A549 (cell line): ENCODE measurements around the gene TEX264. TPM values are rescaled to one million over a fixed set of nuclear protein-coding genes. Genes with fewer than 3 reads are reported as not detected.
A peak's percentile ranks its signal among the peaks of the same experiment; 100 is the strongest.

ENCODE experiments used
- ATAC-seq, 2 experiments: fragments of 200-7000 bp in 1 of 2; fragments of >200 bp in 1 of 2; cut with Nextera tagmentation in 1 of 2; cut with Tn5 transposase in 1 of 2; 3 replicates each; pipeline versions ENCODE4 v1.8.0 to v1.9.1; 2018 to 2020; ENCODE audit warnings: mild to moderate bottlenecking in 1 of 2, moderate library complexity in 1 of 2
- CTCF ChIA-PET: fragments of 300-600 bp; sonication (Branson Sonifier 250); formaldehyde crosslinking; extraction: SDS; loops from one replicate; lab custom pipeline; 2021; ENCODE audit warnings: antibody characterized with exemption, inconsistent platforms; lab: Yijun Ruan, JAX
- POLR2A ChIA-PET: fragments of 350-600 bp; formaldehyde crosslinking; extraction: SDS; loops from one replicate; lab custom pipeline; 2021; ENCODE audit warnings: antibody characterized with exemption, inconsistent platforms; lab: Yijun Ruan, JAX
- DNase-seq, 2 experiments: peaks; one replicate each; pipeline versions ENCODE4 v3.0.0 to v3.0.0-alpha.2; 2011 to 2016; ENCODE audit warnings: low read depth in 1 of 2, low spot score in 1 of 2
- FAIRE-seq: peaks from 2 replicates; lab custom pipeline; 2011; peaks lifted over from hg19 to GRCh38; lab: Jason Lieb, UNC
- H3K27ac ChIP-seq, 2 experiments: fragments of >200 bp; sonication (Bioruptor Twin); formaldehyde crosslinking; 3 replicates each; pipeline ENCODE4 v1.5.1; 2016 to 2017
- H3K4me1 ChIP-seq: fragments of >200 bp; sonication (Bioruptor Twin); formaldehyde crosslinking; 3 replicates; pipeline ENCODE4 v1.6.1; 2016
- H3K4me2 ChIP-seq: fragments of >200 bp; sonication (Bioruptor Twin); formaldehyde crosslinking; 3 replicates; pipeline ENCODE4 v1.6.1; 2016
- H3K4me3 ChIP-seq: fragments of >200 bp; sonication (Bioruptor Twin); formaldehyde crosslinking; 3 replicates; pipeline ENCODE4 v1.5.1; 2016
- H3K9me3 ChIP-seq: fragments of >200 bp; sonication (Bioruptor Twin); formaldehyde crosslinking; 3 replicates; pipeline ENCODE4 v1.6.1; 2016
- ATOH8 ChIP-seq: fragments of 250-450 bp; sonication (Bioruptor Pico); IDR thresholded peaks from 2 replicates; pipeline ENCODE4 v1.5.0; 2020; ENCODE audit warnings: low read depth, mild to moderate bottlenecking, moderate library complexity
- BCL3 ChIP-seq: fragments of >200 bp; sonication (Bioruptor Twin); formaldehyde crosslinking; IDR thresholded peaks from 3 replicates; pipeline ENCODE4 v1.6.1; 2016
- BHLHE40 ChIP-seq: IDR thresholded peaks from 2 replicates; pipeline ENCODE4 v1.6.1; 2012; ENCODE audit warnings: low read depth, low read length, inconsistent platforms
- CBX2 ChIP-seq: fragments of 200-600 bp; sonication (generic); IDR thresholded peaks from 2 replicates; pipeline ENCODE4 v1.6.1; 2016; ENCODE audit warnings: low read depth, mild to moderate bottlenecking, borderline replicate concordance
- CBX8 ChIP-seq: fragments of 200-600 bp; sonication (generic); IDR thresholded peaks from 2 replicates; pipeline ENCODE4 v1.6.1; 2016
- CEBPB ChIP-seq, 2 experiments: fragments of >200 bp in 1 of 2; sonication (Bioruptor Twin) in 1 of 2; formaldehyde crosslinking in 1 of 2; IDR thresholded peaks; 2 replicates each; pipeline ENCODE4 v1.6.1; 2012 to 2016
- CHD2 ChIP-seq: fragments of 150-350 bp; IDR thresholded peaks from 2 replicates; pipeline ENCODE4 v1.6.1; 2014; ENCODE audit warnings: low read length; ENCODE audit not compliant: partially characterized antibody
- ESRRA ChIP-seq: fragments of 150-350 bp; IDR thresholded peaks from 2 replicates; pipeline ENCODE4 v1.6.1; 2014; ENCODE audit warnings: mild to moderate bottlenecking, low read length, borderline replicate concordance
- FOSL2 ChIP-seq, 2 experiments: fragments of 450-650 bp in 1 of 2; fragments of >200 bp in 1 of 2; sonication (Bioruptor Twin) in 1 of 2; formaldehyde crosslinking; IDR thresholded peaks; 2 replicates each; pipeline versions ENCODE4 v1.5.0 to v1.6.1; 2016 to 2020; ENCODE audit warnings: mild to moderate bottlenecking in 1 of 2, moderate library complexity in 1 of 2
- FOXS1 ChIP-seq: fragments of 250-450 bp; sonication (Bioruptor Pico); IDR thresholded peaks from 2 replicates; pipeline ENCODE4 v1.5.0; 2020; ENCODE audit warnings: mild to moderate bottlenecking, moderate library complexity
- HOXA7 ChIP-seq: fragments of 250-450 bp; sonication (Bioruptor Pico); IDR thresholded peaks from 2 replicates; pipeline ENCODE4 v1.5.0; 2020; ENCODE audit warnings: mild to moderate bottlenecking, moderate library complexity
- HOXB13 ChIP-seq: fragments of 250-450 bp; sonication (Bioruptor Pico); IDR thresholded peaks from 2 replicates; pipeline ENCODE4 v1.5.0; 2020; ENCODE audit warnings: low read depth, mild to moderate bottlenecking, moderate library complexity
- JUN ChIP-seq, 2 experiments: fragments of >200 bp; sonication (Bioruptor Twin); formaldehyde crosslinking; IDR thresholded peaks; 2 replicates in 1 of 2; 3 replicates in 1 of 2; pipeline ENCODE4 v1.6.1; 2016 to 2017
- JUNB ChIP-seq: fragments of >200 bp; sonication (Bioruptor Twin); formaldehyde crosslinking; IDR thresholded peaks from 2 replicates; pipeline ENCODE4 v1.6.1; 2016
- KDM5A ChIP-seq: fragments of 200-600 bp; sonication (generic); IDR thresholded peaks from 2 replicates; pipeline ENCODE4 v1.6.1; 2016; ENCODE audit warnings: antibody characterized with exemption, mild to moderate bottlenecking
- MAZ ChIP-seq: fragments of 150-350 bp; IDR thresholded peaks from 2 replicates; pipeline ENCODE4 v1.6.1; 2014; ENCODE audit warnings: antibody characterized with exemption, low read depth, low read length, borderline replicate concordance
- MYC ChIP-seq: IDR thresholded peaks from 2 replicates; pipeline ENCODE4 v1.6.1; 2012; ENCODE audit warnings: mild to moderate bottlenecking, inconsistent platforms, low read length, improper control_type of control experiment, borderline replicate concordance
- NPAS2 ChIP-seq: fragments of 250-450 bp; sonication (Bioruptor Pico); IDR thresholded peaks from 2 replicates; pipeline ENCODE4 v1.8.0; 2022; ENCODE audit warnings: mild to moderate bottlenecking, moderate library complexity, borderline replicate concordance
- PHF8 ChIP-seq: fragments of 200-600 bp; sonication (generic); IDR thresholded peaks from 2 replicates; pipeline ENCODE4 v1.6.1; 2016; ENCODE audit warnings: low read depth, mild to moderate bottlenecking, antibody characterized with exemption, moderate library complexity, borderline replicate concordance
- POLR2A ChIP-seq: IDR thresholded peaks from 2 replicates; pipeline ENCODE4 v1.6.1; 2012; ENCODE audit warnings: mild to moderate bottlenecking, low read length
- RAD21 ChIP-seq, 2 experiments: fragments of >200 bp in 1 of 2; sonication (Bioruptor Twin) in 1 of 2; formaldehyde crosslinking in 1 of 2; IDR thresholded peaks in 1 of 2; conservative IDR thresholded peaks in 1 of 2; 2 replicates in 1 of 2; 3 replicates in 1 of 2; pipeline ENCODE4 v1.6.1; 2012 to 2018; ENCODE audit warnings: inconsistent platforms in 1 of 2
- RARB ChIP-seq: fragments of 250-450 bp; sonication (Bioruptor Pico); IDR thresholded peaks from 2 replicates; pipeline ENCODE4 v1.8.0; 2021; ENCODE audit warnings: mild to moderate bottlenecking, moderate library complexity
- RCOR1 ChIP-seq: fragments of 150-350 bp; IDR thresholded peaks from 2 replicates; pipeline ENCODE4 v1.6.1; 2014; ENCODE audit warnings: antibody characterized with exemption, low read length, low read depth
- RFX5 ChIP-seq: fragments of 450-650 bp; IDR thresholded peaks from 2 replicates; pipeline ENCODE4 v1.7.1; 2014; ENCODE audit warnings: antibody characterized with exemption, mild to moderate bottlenecking, moderate library complexity
- TFCP2L1 ChIP-seq: fragments of 250-450 bp; sonication (Bioruptor Pico); IDR thresholded peaks from 2 replicates; pipeline ENCODE4 v1.5.0; 2021; ENCODE audit warnings: mild to moderate bottlenecking
- USF2 ChIP-seq: fragments of 450-650 bp; IDR thresholded peaks from 2 replicates; pipeline ENCODE4 v1.6.1; 2014; ENCODE audit warnings: antibody characterized with exemption
- ZC3H11A ChIP-seq: fragments of 450-650 bp; IDR thresholded peaks from 2 replicates; pipeline ENCODE4 v1.6.1; 2014; ENCODE audit warnings: antibody characterized with exemption, mild to moderate bottlenecking
- ZFP36 ChIP-seq: fragments of 450-650 bp; IDR thresholded peaks from 2 replicates; pipeline ENCODE4 v1.6.1; 2014; ENCODE audit warnings: borderline replicate concordance; ENCODE audit not compliant: partially characterized antibody
- ZNF302 ChIP-seq: fragments of 250-450 bp; sonication (Bioruptor Pico); IDR thresholded peaks from 2 replicates; pipeline ENCODE4 v1.9.0; 2021; ENCODE audit warnings: inconsistent platforms, mild to moderate bottlenecking, moderate library complexity
- WGBS: methylation state at CpG from one replicate; pipeline ENCODE4 v1.1.6; 2017; ENCODE audit errors: missing lambda C conversion rate; 5-methylcytosine and 5-hydroxymethylcytosine counted together
- polyA plus RNA-seq, 4 experiments: library from polyadenylated mRNA; depleted of rRNA in 3 of 4; stranded (reverse); fragments of >200 nt; fragmentation: RNase III in 1 of 4; extraction: RNeasy Plus Mini Kit Qiagen cat#74134 plus additional on column Dnase treatment in 1 of 4; gene quantifications; 2 replicates in 3 of 4; 3 replicates in 1 of 4; pipeline ENCODE4 v1.2.3, GENCODE V29; 2011 to 2017

The TEX264 gene
- polyA plus RNA-seq, 2 of the 4 experiments (the other 2 are of a cell fraction) = 47.9 to 54.7 TPM

- no peaks in the 10 kb centered on the region for H3K4me1 ChIP-seq
- ATAC-seq (peak; percentile 43 to 75; a peak in 4 of 6 replicates), DNase-seq (peak in 1 of 2 experiments; percentile 16), FAIRE-seq (no peak)
- 41% methylated on average over 5 of the region's 10 CpGs for WGBS
- ChIA-PET CTCF (interaction anchor here (1.2 to 2.2 kb wide), 2 partner anchors 9 to 88 kb away, joined by 5 to 6 read pairs; no protein-coding TSS in a partner anchor), POLR2A (no interaction called here)
- H3K27ac ChIP-seq = no peak overlapping the region
- no peaks in the 10 kb centered on the region for H3K9me3 ChIP-seq
- no peak overlapping the region for H3K4me2 ChIP-seq
- H3K4me3 ChIP-seq = no peak overlapping the region
- no peak for TF ChIP-seq USF2
- TF ChIP-seq HOXB13 (CRISPR knock-in tag) = no peak
- no peak for TF ChIP-seq BCL3
- no peak for TF ChIP-seq FOXS1 (CRISPR knock-in tag)
- TF ChIP-seq PHF8 = no peak
- no peak for TF ChIP-seq ESRRA
- no peak for TF ChIP-seq CHD2
- TF ChIP-seq KDM5A = no peak
- no peak for TF ChIP-seq CEBPB (IDR thresholded peaks at IDR 0.05)
- no peak for TF ChIP-seq TFCP2L1 (CRISPR knock-in tag)
- TF ChIP-seq BHLHE40 = no peak
- TF ChIP-seq CBX2 = no peak
- TF ChIP-seq NPAS2 (CRISPR knock-in tag) = no peak
- TF ChIP-seq RFX5 = no peak
- no peak for TF ChIP-seq ZC3H11A
- TF ChIP-seq JUNB = no peak
These were observed 39.7 kb downstream of the TEX264 start for GRCh38 chr3:51710631-51711351.

GRCh38 chr3:51711352-51712037 is 40.4 kb downstream of the TEX264 start:
- Histone ChIP-seq H3K27ac (no peak overlapping the region), H3K4me3 (no peak overlapping the region), H3K9me3 (no peaks in the 10 kb centered on the region), H3K4me2 (no peak overlapping the region), H3K4me1 (no peaks in the 10 kb centered on the region)
- ChIA-PET POLR2A (no interaction called here), CTCF (no interaction called here)
- ATAC-seq = no peak
- TF ChIP-seq POLR2A (no peak), HOXA7 (no peak), HOXB13 (CRISPR knock-in tag) (no peak), CBX8 (no peak), RAD21 (conservative IDR thresholded peaks at IDR 0.05 in 1 of 2, IDR thresholded peaks at IDR 0.05 in 1 of 2) (no peak)
- DNase-seq = no peak
- FAIRE-seq = no peak
- 47% methylated on average over 8 of the region's 8 CpGs for WGBS

- no peak overlapping the region for H3K4me3 ChIP-seq
- no peaks in the 10 kb centered on the region for H3K9me3 ChIP-seq
- H3K4me2 ChIP-seq = no peak overlapping the region
- FAIRE-seq (no peak), DNase-seq (no peak), ATAC-seq (no peak)
- H3K27ac ChIP-seq = no peak overlapping the region
- ChIA-PET POLR2A (no interaction called here), CTCF (no interaction called here)
- WGBS = 25% methylated on average over 1 of the region's 1 CpG
- H3K4me1 ChIP-seq = no peaks in the 10 kb centered on the region
- TF ChIP-seq JUN (IDR thresholded peaks at IDR 0.05) (no peak), ATOH8 (CRISPR knock-in tag) (no peak), ZFP36 (no peak), MAZ (no peak), RCOR1 (no peak), CEBPB (IDR thresholded peaks at IDR 0.05) (no peak), RARB (CRISPR knock-in tag) (no peak), CHD2 (no peak), CBX8 (no peak), TFCP2L1 (CRISPR knock-in tag) (no peak), HOXB13 (CRISPR knock-in tag) (no peak), MYC (no peak), FOSL2 (IDR thresholded peaks at IDR 0.05) (no peak), FOSL2 (CRISPR knock-in tag; IDR thresholded peaks at IDR 0.05) (no peak), ZNF302 (CRISPR knock-in tag) (no peak)
These were observed 41.0 kb downstream of the TEX264 start for GRCh38 chr3:51712038-51712420.
